Heart left ventricle (tissue), 16 donors: ENCODE data around the gene DNASE2B. TPM values are rescaled to one million over a fixed set of nuclear protein-coding genes. Genes with fewer than 3 reads are reported as not detected.

Source experiments
- ATAC-seq, 4 donors: fragments of 200-7000 bp; cut with Tn5 transposase; one replicate each; pipeline ENCODE4 v1.9.1; 2020 to 2022; ENCODE audit warnings: moderate library complexity in 4 of 4, mild to moderate bottlenecking in 3 of 4, moderate number of reproducible peaks in 1 of 4
- DNase-seq, 5 donors: peaks; one replicate each; pipeline ENCODE4 v3.0.0-alpha.2; 2020
- H3K27ac ChIP-seq, 12 donors: fragments of 200-600 bp; sonication (generic) in 4 of 12; one replicate each; pipeline versions ENCODE4 v1.5.0 to v1.8.0; 2016 to 2022; ENCODE audit warnings: mild to moderate bottlenecking in 2 of 12
- H3K27me3 ChIP-seq, 9 donors: fragments of 200-600 bp; sonication (generic) in 2 of 9; one replicate each; pipeline versions ENCODE4 v1.5.1 to v1.8.0; 2016 to 2022; ENCODE audit warnings: mild to moderate bottlenecking in 3 of 9
- H3K36me3 ChIP-seq, 9 donors: fragments of 200-600 bp; sonication (generic) in 2 of 9; one replicate each; pipeline versions ENCODE4 v1.5.0 to v1.8.0; 2018 to 2022; ENCODE audit warnings: mild to moderate bottlenecking in 2 of 9
- H3K4me1 ChIP-seq, 12 donors: fragments of 200-600 bp; sonication (generic) in 4 of 12; one replicate each; pipeline versions ENCODE4 v1.5.0 to v1.8.0; 2016 to 2022; ENCODE audit warnings: mild to moderate bottlenecking in 3 of 12
- H3K4me3 ChIP-seq, 12 donors: fragments of 200-600 bp; sonication (generic) in 4 of 12; one replicate each; pipeline versions ENCODE4 v1.5.0 to v1.8.0; 2017 to 2022; ENCODE audit warnings: mild to moderate bottlenecking in 9 of 12, moderate library complexity in 4 of 12
- H3K9me3 ChIP-seq, 12 donors: fragments of 200-600 bp; sonication (generic) in 4 of 12; one replicate each; pipeline versions ENCODE4 v1.5.0 to v1.8.0; 2016 to 2022; ENCODE audit warnings: mild to moderate bottlenecking in 1 of 12
- CTCF ChIP-seq, 12 donors: fragments of 200-600 bp; sonication (generic) in 4 of 12; IDR thresholded peaks; one replicate each; pipeline versions ENCODE4 v1.5.0 to v1.8.0; 2018 to 2022; ENCODE audit warnings: antibody characterized with exemption in 12 of 12, mild to moderate bottlenecking in 5 of 12
- POLR2A ChIP-seq, 2 donors: fragments of 450-650 bp; IDR thresholded peaks; one replicate each; pipeline ENCODE4 v1.6.1; 2017; ENCODE audit warnings: antibody characterized with exemption in 2 of 2, mild to moderate bottlenecking in 2 of 2, moderate library complexity in 2 of 2
- WGBS, 4 donors: extraction: QIAGEN DNeasy Blood & Tissue Kit in 2 of 4; methylation state at CpG; one replicate each; pipeline versions ENCODE4 v1.1.5 to v1.1.7; 2013 to 2018; 5-methylcytosine and 5-hydroxymethylcytosine counted together
- intact Hi-C, 10 donors: fragments of 100-400 bp; cut with DNase I; formaldehyde crosslinking; loops; one replicate each; pipeline versions ENCODE4 v1.11.1 to v1.14.2; 2022
- polyA plus RNA-seq, 2 donors: library from polyadenylated mRNA; stranded (reverse); fragments of 200-250 nt; gene quantifications; one replicate each; pipeline ENCODE4 v1.2.3, GENCODE V29; 2013
- total RNA-seq, 9 donors: library from RNA; depleted of rRNA in 2 of 9; stranded (reverse); fragments of >200 nt in 2 of 9; fragmentation: NEBNext Ultra II Directional in 3 of 9; extraction: Animal tissue kit (Norgen Biotek cat#: 25700) in 3 of 9; gene quantifications; one replicate each; pipeline versions ENCODE4 v1.1.0 to v1.2.4, GENCODE V29; 2016 to 2023
- donor health status: ischemic (EF 13 %, LVEDD 7.1; RV severe dilation, severe dysfunction).
- donor health status: healthy with polysubstance abuse.
- donor health status: DM: no; HTN: yes; CAD: no.
- donor health status: DM: no; HTN: no; CAD: no.
- donor health status: ischemic (EF 25% LVEDD 6.9; RV normal size, moderate dysfunction).
- donor health status: ischemic (EF 25% LVEDD 5.7; RV mildly dilated, moderate dysfunction).
- donor health status: healthy.
- donor health status: DM: yes; HTN: yes; CAD: no.
- donor health status: ischemic (EF 35%, LVEDD 5.7; RV mildly dilated, moderate dysfunction).
- donor health status: nonischemic (EF 11% LVEDD 7.7; RV severe dilation, severe dysfunction).
- donor health status: DM: yes; HTN: yes; CAD: no.
- donor health status: PGD.
- donor health status: ischemic (EF 29% LVEDD 5.4; RV normal size, mild dysfunction).
- donor health status: nonischemic (EF 23%, LVEDD 6.1; RV moderate dilation, normal function).

The DNASE2B gene
- total and polyA plus RNA-seq, 11 donors: 0.06 to 0.53 TPM; not detected in 9

GRCh38 chr1:84462118-84462517 lies 63.8 kb downstream of the DNASE2B start:
- Histone ChIP-seq H3K36me3 (no peaks in the 10 kb centered on the region), H3K4me1 (no peaks in the 10 kb centered on the region), H3K4me3 (no peak overlapping the region), H3K27ac (no peak overlapping the region), H3K27me3 (peaks cover 0 to 41% (median 5%) of the 10 kb centered on the region in 9 donors), H3K9me3 (no peaks in the 10 kb centered on the region)
- DNase-seq (no peak), ATAC-seq (no peak)
- whole genome bisulfite sequencing, 4 donors: 65 to 80% (median 74%) methylated on average over 1 of the region's 1 CpG
- intact Hi-C loops: no loop called here
- TF ChIP-seq CTCF (IDR thresholded peaks at IDR 0.05) (no peak), POLR2A (IDR thresholded peaks at IDR 0.05) (no peak)

Other genes starting within 250 kb of the DNASE2B start
- gene SAMD13, start 96.8 kb upstream of the DNASE2B start, total RNA-seq: 1 to 10 TPM in 7 of 9 donors, under 1 TPM in 1, not detected in 1; 0.40 to 3.0 (median 1.7) TPM
- under 1 TPM; 0.42 to 0.84 TPM for gene SAMD13, start 96.8 kb upstream of the DNASE2B start, polyA plus RNA-seq
- gene RPF1, start 80.8 kb downstream of the DNASE2B start, total RNA-seq: 10 to 100 TPM; 30.3 to 63.9 (median 34.5) TPM
- 10 to 100 TPM; 23.9 to 66.8 TPM for gene RPF1, start 80.8 kb downstream of the DNASE2B start, polyA plus RNA-seq
- 1 to 10 TPM in 6 of 9 donors, under 1 TPM in 2, not detected in 1; 0.82 to 2.0 (median 1.2) TPM for gene SPATA1, start 107.9 kb downstream of the DNASE2B start, total RNA-seq
- gene SPATA1, start 107.9 kb downstream of the DNASE2B start, polyA plus RNA-seq: under 1 TPM in 1 of 2 donors, not detected in 1; 0.19 TPM
- 100 to 1,000 TPM; 129 to 217 (median 160) TPM for gene GNG5, start 108.1 kb downstream of the DNASE2B start, total RNA-seq
- 100 to 1,000 TPM; 262 to 299 TPM for gene GNG5, start 108.1 kb downstream of the DNASE2B start, polyA plus RNA-seq
- 10 to 100 TPM in 2 of 9 donors, 1 to 10 TPM in 7; 6.6 to 19.9 (median 7.8) TPM for gene CTBS, start 176.0 kb downstream of the DNASE2B start, total RNA-seq
- 1 to 10 TPM; 2.5 to 5.0 TPM for gene CTBS, start 176.0 kb downstream of the DNASE2B start, polyA plus RNA-seq